Osteocyte (in vitro differentiated cells): ENCODE results near the gene RMC1. TPM values are rescaled to one million over a fixed set of nuclear protein-coding genes. Genes with fewer than 3 reads are reported as not detected.

Experiments used
- DNase-seq: peaks from one replicate; pipeline ENCODE4 v3.0.0; 2021; ENCODE audit warnings: mixed read lengths; ENCODE audit not compliant: unreplicated experiment; ENCODE audit errors: extremely low spot score
- H3K27ac Mint-ChIP-seq: one replicate; pipeline ENCODE4 v1.8.0; 2021; ENCODE audit warnings: mild to moderate bottlenecking, mixed read lengths; ENCODE audit not compliant: unreplicated experiment
- H3K27me3 Mint-ChIP-seq: one replicate; pipeline ENCODE4 v1.8.0; 2021; ENCODE audit warnings: mixed read lengths; ENCODE audit not compliant: unreplicated experiment
- H3K36me3 Mint-ChIP-seq: one replicate; pipeline ENCODE4 v1.8.0; 2021; ENCODE audit warnings: mixed read lengths; ENCODE audit not compliant: unreplicated experiment
- H3K4me1 Mint-ChIP-seq: one replicate; pipeline ENCODE4 v1.8.0; 2021; ENCODE audit warnings: mixed read lengths; ENCODE audit not compliant: unreplicated experiment
- H3K4me3 Mint-ChIP-seq: one replicate; pipeline ENCODE4 v1.8.0; 2021; ENCODE audit warnings: mild to moderate bottlenecking, moderate library complexity, mixed read lengths; ENCODE audit not compliant: unreplicated experiment
- H3K9me3 Mint-ChIP-seq: one replicate; pipeline ENCODE4 v1.8.0; 2021; ENCODE audit warnings: mixed read lengths; ENCODE audit not compliant: unreplicated experiment
- CTCF ChIP-seq: fragments of 200-600 bp; sonication (generic); IDR thresholded peaks from 2 replicates; pipeline ENCODE4 v1.5.0; 2021; ENCODE audit warnings: antibody characterized with exemption, mild to moderate bottlenecking, moderate library complexity
- long read RNA-seq: library from polyadenylated mRNA; unstranded; transcript quantifications from one replicate; pipeline ENCODE4 v2.0.0, GENCODE V29; 2021
- total RNA-seq: library from RNA; stranded (reverse); gene quantifications from 2 replicates; pipeline ENCODE4 v1.2.1, GENCODE V29; 2021

The RMC1 gene
- 24.9 and 25.5 TPM in 2 replicates for total RNA-seq
- long read RNA-seq, transcript RMC1-201 (20 exons, 2,162 nt): major isoform, 52 of 77 reads
- long read RNA-seq, partial matches to known transcripts: 7 of 77 reads
- long read RNA-seq, other reads (novel, unspliced or antisense): 17 of 77 reads

GRCh38 chr18:23503038-23503962 is at the start of gene RMC1:
Gene RMC1 (plus strand): TSS chr18:23503511. CDS start chr18:23503619, 108 bp downstream.
- no peaks in the 10 kb centered on the region for H3K9me3 Mint-ChIP-seq
- peak; percentile 98 for DNase-seq
- peak within 1 kb of the TSS; percentile 78 for H3K27ac Mint-ChIP-seq
- no peaks in the 10 kb centered on the region for H3K27me3 Mint-ChIP-seq
- H3K4me3 Mint-ChIP-seq: peak within 1 kb of the TSS; percentile 95
- peak; percentile 26 for TF ChIP-seq CTCF
- H3K36me3 Mint-ChIP-seq: peaks cover 6% of the 10 kb centered on the region
- H3K4me1 Mint-ChIP-seq: peaks cover 24% of the 10 kb centered on the region

GRCh38 chr18:23453680-23454058 is 49.6 kb upstream of the RMC1 start:
- H3K27ac Mint-ChIP-seq: peak overlapping the region; percentile 95
- peaks cover 48% of the 10 kb centered on the region for H3K4me1 Mint-ChIP-seq

GRCh38 chr18:23456835-23457234 is 46.5 kb upstream of the RMC1 start:
- Mint-ChIP-seq H3K27ac (no peak overlapping the region), H3K27me3 (no peaks in the 10 kb centered on the region), H3K4me1 (peaks cover 67% of the 10 kb centered on the region), H3K9me3 (no peaks in the 10 kb centered on the region), H3K36me3 (peaks cover 9% of the 10 kb centered on the region), H3K4me3 (no peak overlapping the region)
- TF ChIP-seq CTCF: no peak
- DNase-seq: no peak

More at GRCh38 chr18:23453680-23454058, 49.6 kb upstream of the RMC1 start:
- no peak for TF ChIP-seq CTCF
- no peak for DNase-seq
- no peaks in the 10 kb centered on the region for H3K27me3 Mint-ChIP-seq
- H3K9me3 Mint-ChIP-seq: no peaks in the 10 kb centered on the region
- H3K36me3 Mint-ChIP-seq: peaks cover 5% of the 10 kb centered on the region
- peak overlapping the region; percentile 100 for H3K4me3 Mint-ChIP-seq

- Mint-ChIP-seq H3K27me3 (no peaks in the 10 kb centered on the region), H3K4me1 (peaks cover 56% of the 10 kb centered on the region), H3K27ac (no peak overlapping the region), H3K9me3 (no peaks in the 10 kb centered on the region), H3K4me3 (no peak overlapping the region), H3K36me3 (peaks cover 25% of the 10 kb centered on the region)
- TF ChIP-seq CTCF: no peak
- no peak for DNase-seq
Measured at GRCh38 chr18:23458830-23459529, 44.3 kb upstream of the RMC1 start.

- no peak for DNase-seq
- Mint-ChIP-seq H3K27me3 (no peaks in the 10 kb centered on the region), H3K4me1 (peaks cover 50% of the 10 kb centered on the region), H3K9me3 (no peaks in the 10 kb centered on the region), H3K36me3 (peaks cover 29% of the 10 kb centered on the region), H3K4me3 (no peak overlapping the region), H3K27ac (no peak overlapping the region)
- no peak for TF ChIP-seq CTCF
Measured at GRCh38 chr18:23459530-23459921, 43.8 kb upstream of the RMC1 start.
